Fibroblast of pulmonary artery (primary cell): ENCODE measurements around the gene C12orf57.
"Not testable (repeated sequence)": the region's sequence is repeated elsewhere in the genome, so short reads cannot be mapped to it uniquely, and the experiment has no call there.

Experiments used
- DNase-seq: peaks from one replicate; pipeline ENCODE4 v3.0.0-alpha.2; 2010; ENCODE audit warnings: low read depth
- H3K4me3 ChIP-seq: replicated peaks from 2 replicates; pipeline ENCODE4 v1.5.1; 2011; ENCODE audit warnings: low read depth, mild to moderate bottlenecking, control low read depth, low read length, moderate library complexity
- CTCF ChIP-seq: IDR thresholded peaks from 2 replicates; pipeline ENCODE4 v1.5.1; 2011; ENCODE audit warnings: mild to moderate bottlenecking, control low read depth, low read length, inconsistent platforms; ENCODE audit errors: missing control alignments

The C12orf57 gene

DNA sequence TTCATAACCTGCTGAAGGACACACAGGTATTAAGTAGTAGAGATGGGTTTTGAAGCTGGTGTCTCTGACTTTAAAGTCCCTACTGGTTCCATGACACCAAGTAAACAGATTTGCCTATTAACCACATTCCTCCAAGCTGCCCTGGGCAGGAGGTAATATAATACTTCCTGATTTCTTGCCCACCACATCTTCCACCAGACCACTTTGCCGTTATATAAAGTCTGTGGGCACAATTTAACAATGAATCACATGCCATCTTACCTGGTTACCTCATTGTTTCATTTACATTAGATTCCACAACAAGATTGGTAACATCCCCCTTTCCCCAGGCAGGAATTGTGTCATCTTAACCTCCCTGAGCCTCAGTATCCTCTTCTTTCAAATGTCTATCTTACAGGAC is 40.1 kb upstream of the C12orf57 start:
- DNase-seq: no peak
- TF ChIP-seq CTCF: no peak
- H3K4me3 ChIP-seq: no peak overlapping the region

- peak within 1 kb of the TSS; percentile 81 for H3K4me3 ChIP-seq
- DNase-seq: peak; percentile 95
- no peak for TF ChIP-seq CTCF
These were observed 39.2 kb upstream of the C12orf57 start, which contains the start of gene LRRC23 for GRCh38 chr12:6904280-6905276. Gene LRRC23, plus strand, starts transcription at chr12:6904822. Its CDS starts 812 bp downstream, at chr12:6905634.

GRCh38 chr12:6905414-6906040 is 38.3 kb upstream of the C12orf57 start:
- H3K4me3 ChIP-seq: peak overlapping the region; percentile 81
- TF ChIP-seq CTCF: no peak
- no peak for DNase-seq

DNA sequence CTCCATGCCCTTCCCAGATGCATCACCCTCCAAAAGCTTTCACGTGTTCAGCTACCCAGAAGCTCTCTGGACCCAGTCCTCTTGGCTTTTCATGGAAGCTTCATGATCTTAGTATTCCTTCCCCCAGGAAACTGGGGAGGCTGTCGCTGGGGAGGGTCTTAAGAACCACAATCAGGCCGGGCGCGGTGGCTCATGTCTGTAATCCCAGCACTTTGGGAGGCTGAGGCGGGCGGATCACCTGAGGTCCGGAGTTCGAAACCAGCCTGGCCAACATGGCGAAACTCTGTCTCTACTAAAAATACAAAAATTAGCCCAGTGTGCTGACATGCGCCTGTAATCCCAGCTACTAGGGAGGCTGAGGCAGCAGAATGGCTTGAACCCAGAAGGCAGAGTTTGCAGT is 35.7 kb upstream of the C12orf57 start:
- not testable (repeated sequence) for DNase-seq, H3K4me3 ChIP-seq

- TF ChIP-seq CTCF: no peak
- no peak overlapping the region for H3K4me3 ChIP-seq
- DNase-seq: no peak
These were observed 34.2 kb upstream of the C12orf57 start for GRCh38 chr12:6909421-6910145.

DNA sequence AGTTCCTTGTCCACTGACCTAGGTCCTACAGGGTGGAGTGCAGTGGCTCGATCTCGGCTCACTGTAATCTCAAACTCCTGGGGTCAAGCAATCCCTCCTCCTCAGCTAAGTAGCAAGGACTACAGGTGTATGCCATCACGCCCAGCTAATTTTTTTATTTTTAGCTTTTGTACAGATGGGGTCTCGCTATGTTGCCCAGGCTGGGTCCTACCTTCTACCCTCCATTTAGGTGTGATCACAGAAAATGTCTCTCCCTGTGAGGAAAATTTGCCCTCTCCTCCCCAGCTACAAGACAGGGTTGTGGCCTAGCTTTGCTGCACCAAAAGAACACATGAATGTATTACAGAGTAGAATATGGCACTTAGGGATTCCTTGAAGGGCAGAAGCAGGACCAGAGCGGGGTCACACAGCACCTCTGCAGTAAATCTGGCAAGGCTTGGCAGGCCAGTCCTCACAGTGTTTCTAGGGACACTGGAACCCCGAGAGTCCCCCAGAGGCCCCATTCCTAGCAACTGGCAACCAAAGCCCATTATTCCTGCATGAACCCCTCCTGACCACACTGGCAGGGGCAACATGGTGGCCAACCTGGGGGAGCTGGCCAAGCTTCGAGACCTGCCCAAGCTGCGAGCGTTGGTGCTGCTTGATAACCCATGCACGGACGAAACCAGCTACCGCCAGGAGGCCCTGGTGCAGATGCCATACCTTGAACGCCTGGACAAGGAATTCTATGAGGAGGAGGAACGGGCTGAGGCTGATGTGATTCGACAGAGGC is 31.5 kb upstream of the C12orf57 start:
- TF ChIP-seq CTCF: no peak
- H3K4me3 ChIP-seq: no peak overlapping the region
- no peak for DNase-seq
